MM.1S (cell line): ENCODE results near the gene NKIRAS1.

ENCODE experiments used
- DNase-seq: peaks from one replicate; pipeline ENCODE4 v3.0.0-alpha.2; 2015
- H2AFZ ChIP-seq: fragments of 300-600 bp; sonication (generic); 2 replicates; pipeline ENCODE4 v1.6.0; 2016; ENCODE audit warnings: antibody characterized with exemption, low read length
- H3F3A ChIP-seq: fragments of 300-600 bp; sonication (generic); 2 replicates; pipeline ENCODE4 v1.6.1; 2016; ENCODE audit warnings: mild to moderate bottlenecking, antibody characterized with exemption, low read length, moderate library complexity, mixed read lengths; ENCODE audit not compliant: insufficient read depth
- H3K27ac ChIP-seq: fragments of 300-600 bp; sonication (generic); 2 replicates; pipeline ENCODE4 v1.5.1; 2016; ENCODE audit warnings: mild to moderate bottlenecking, low read length
- H3K27me3 ChIP-seq: fragments of 300-600 bp; sonication (generic); replicated peaks from 2 replicates; pipeline ENCODE4 v1.6.0; 2016; ENCODE audit warnings: low read length; ENCODE audit not compliant: insufficient read depth
- H3K36me3 ChIP-seq: fragments of 300-600 bp; sonication (generic); replicated peaks from 2 replicates; pipeline ENCODE4 v1.6.1; 2016; ENCODE audit warnings: mild to moderate bottlenecking, low read length, mixed read lengths; ENCODE audit not compliant: insufficient read depth
- H3K4me1 ChIP-seq: fragments of 300-600 bp; sonication (generic); 2 replicates; pipeline ENCODE4 v1.6.1; 2016; ENCODE audit warnings: low read length, mixed read lengths
- H3K4me2 ChIP-seq: fragments of 300-600 bp; sonication (generic); 2 replicates; pipeline ENCODE4 v1.6.0; 2016; ENCODE audit warnings: low read depth, low read length
- H3K4me3 ChIP-seq: fragments of 300-600 bp; sonication (generic); 2 replicates; pipeline ENCODE4 v1.5.1; 2016; ENCODE audit warnings: low read length, mixed read lengths
- H3K79me2 ChIP-seq: fragments of 300-600 bp; sonication (generic); 2 replicates; pipeline ENCODE4 v1.6.1; 2016; ENCODE audit warnings: mixed run types, low read length, mixed read lengths
- H3K9ac ChIP-seq: fragments of 300-600 bp; sonication (generic); 2 replicates; pipeline ENCODE4 v1.6.1; 2016; ENCODE audit warnings: low read length, mixed read lengths
- H3K9me2 ChIP-seq: fragments of 300-600 bp; sonication (generic); replicated peaks from 2 replicates; pipeline ENCODE4 v1.6.1; 2016; ENCODE audit warnings: mild to moderate bottlenecking, low read length, mixed read lengths; ENCODE audit not compliant: insufficient read depth
- H3K9me3 ChIP-seq: fragments of 300-600 bp; sonication (generic); replicated peaks from 2 replicates; pipeline ENCODE4 v1.6.1; 2016; ENCODE audit warnings: mild to moderate bottlenecking, low read length, mixed read lengths; ENCODE audit not compliant: insufficient read depth
- H4K20me1 ChIP-seq: fragments of 300-600 bp; sonication (generic); 2 replicates; pipeline ENCODE4 v1.6.1; 2016; ENCODE audit warnings: mild to moderate bottlenecking, low read length, moderate library complexity, mixed read lengths; ENCODE audit not compliant: insufficient read depth
- CTCF ChIP-seq: fragments of 300-600 bp; sonication (generic); IDR thresholded peaks from 2 replicates; pipeline ENCODE4 v1.5.1; 2016; ENCODE audit warnings: antibody characterized with exemption, low read length, mixed read lengths
- EZH2 ChIP-seq: fragments of 300-600 bp; sonication (generic); optimal IDR thresholded peaks from 2 replicates; pipeline ENCODE3; 2017; ENCODE audit warnings: low read depth, mild to moderate bottlenecking, antibody characterized with exemption, low read length, mixed read lengths
- EZH2phosphoT487 ChIP-seq: fragments of 300-600 bp; sonication (generic); IDR thresholded peaks from 2 replicates; pipeline ENCODE4 v1.6.1; 2018; ENCODE audit warnings: antibody characterized with exemption, low read length

NKIRAS1 gene

GRCh38 chr3:23949784-23950183 lies 33.0 kb upstream of the NKIRAS1 start:
- Histone ChIP-seq H3K9me3 (no peaks in the 10 kb centered on the region), H3K36me3 (no peaks in the 10 kb centered on the region), H3K4me3 (peak overlapping the region; percentile 55), H3K4me2 (peak overlapping the region; percentile 66), H3F3A (peaks cover 14% of the 10 kb centered on the region; the same call in 1 of the 2 replicates), H3K79me2 (peaks cover 86% of the 10 kb centered on the region), H3K27ac (peak overlapping the region; percentile 61), H3K9me2 (no peaks in the 10 kb centered on the region), H3K9ac (peak overlapping the region; percentile 40; the same call in 1 of the 2 replicates), H3K27me3 (no peaks in the 10 kb centered on the region), H2AFZ (peak overlapping the region; percentile 2; the same call in 1 of the 2 replicates), H4K20me1 (no peaks in the 10 kb centered on the region), H3K4me1 (peaks cover 16% of the 10 kb centered on the region)
- peak; percentile 55 for DNase-seq
- TF ChIP-seq CTCF (no peak), EZH2phosphoT487 (no peak), EZH2 (no peak)

GRCh38 chr3:23948761-23949160 lies 32.0 kb upstream of the NKIRAS1 start:
- Histone ChIP-seq H3K9me2 (no peaks in the 10 kb centered on the region), H3K4me2 (no peak overlapping the region), H3K36me3 (no peaks in the 10 kb centered on the region), H3K27ac (no peak overlapping the region), H3F3A (peaks cover 14% of the 10 kb centered on the region; the same call in 1 of the 2 replicates), H3K79me2 (peaks cover 75% of the 10 kb centered on the region), H3K9me3 (no peaks in the 10 kb centered on the region), H3K27me3 (no peaks in the 10 kb centered on the region), H3K4me1 (peaks cover 16% of the 10 kb centered on the region), H3K4me3 (no peak overlapping the region), H4K20me1 (no peaks in the 10 kb centered on the region), H2AFZ (no peak overlapping the region), H3K9ac (no peak overlapping the region)
- TF ChIP-seq CTCF (no peak), EZH2 (no peak), EZH2phosphoT487 (no peak)
- no peak for DNase-seq

GRCh38 chr3:23945913-23946687 lies 29.3 kb upstream of the NKIRAS1 start:
- H3K79me2 ChIP-seq, result peaks cover 49% of the 10 kb centered on the region
- H3K27me3 ChIP-seq, result no peaks in the 10 kb centered on the region
- peak overlapping the region; percentile 94 for H3K4me3 ChIP-seq
- TF ChIP-seq EZH2phosphoT487, result no peak
- TF ChIP-seq EZH2, result no peak
- peak overlapping the region; percentile 74 for H3K9ac ChIP-seq
- no peaks in the 10 kb centered on the region for H3K36me3 ChIP-seq
- peak overlapping the region; percentile 76 for H2AFZ ChIP-seq
- peak; percentile 97 for DNase-seq
- peak overlapping the region; percentile 70 for H3K4me2 ChIP-seq
- H3K27ac ChIP-seq, result peak overlapping the region; percentile 72
- peaks cover 14% of the 10 kb centered on the region; the same call in 1 of the 2 replicates for H3F3A ChIP-seq
- H3K9me3 ChIP-seq, result no peaks in the 10 kb centered on the region
- no peaks in the 10 kb centered on the region for H3K9me2 ChIP-seq
- H3K4me1 ChIP-seq, result peaks cover 16% of the 10 kb centered on the region
- no peaks in the 10 kb centered on the region for H4K20me1 ChIP-seq

- Histone ChIP-seq H3K9me3 (no peaks in the 10 kb centered on the region), H3K4me2 (no peak overlapping the region), H3K36me3 (no peaks in the 10 kb centered on the region), H3K9ac (peak overlapping the region; percentile 61), H3F3A (peaks cover 14% of the 10 kb centered on the region; the same call in 1 of the 2 replicates), H3K27ac (peak overlapping the region; percentile 55; the same call in 1 of the 2 replicates), H3K4me1 (peaks cover 16% of the 10 kb centered on the region), H3K4me3 (peak overlapping the region; percentile 32; the same call in 1 of the 2 replicates), H3K79me2 (peaks cover 45% of the 10 kb centered on the region), H3K9me2 (no peaks in the 10 kb centered on the region), H2AFZ (no peak overlapping the region), H4K20me1 (no peaks in the 10 kb centered on the region), H3K27me3 (no peaks in the 10 kb centered on the region)
- TF ChIP-seq EZH2phosphoT487 (no peak), EZH2 (no peak), CTCF (no peak)
- DNase-seq, result no peak
Measured at GRCh38 chr3:23945663-23945912, 28.8 kb upstream of the NKIRAS1 start.
